ENCODE measurements around the gene LTB4R2. TPM values are rescaled to one million over a fixed set of nuclear protein-coding genes. Genes with fewer than 3 reads are reported as not detected.

Gene LTB4R2
- total RNA-seq, 6 experiments from 2014 or later = 1.8 to 5.8 (median 3.5) TPM

GRCh38 chr14:24332268-24332993 lies 22.5 kb downstream of the LTB4R2 start:
- H3K27me3 ChIP-seq = no peaks in the 10 kb centered on the region
- no peaks in the 10 kb centered on the region for H3K9me3 ChIP-seq
- H3K4me3 ChIP-seq = peak overlapping the region; percentile 3 to 31 (median 21)
- DNase-seq (peak; percentile 71 to 78 (median 73)), ATAC-seq (peak; percentile 73 to 80 (median 78))
- no peak for TF ChIP-seq POLR2A (IDR thresholded peaks at IDR 0.05)
- peak; percentile 56 to 68 (median 64) for TF ChIP-seq CTCF (IDR thresholded peaks at IDR 0.05)
- H3K4me1 ChIP-seq = peaks cover 0 to 24% (median 8%) of the 10 kb centered on the region in 4 donors
- H3K36me3 ChIP-seq = no peaks in the 10 kb centered on the region
- intact Hi-C loops (cut with DNase I) = loop anchor here (5.0 kb wide), 2 partner anchors 100 to 105 kb away; no protein-coding TSS in a partner anchor
- no peak overlapping the region for H3K27ac ChIP-seq
- 3% methylated on average over 33 of the region's 56 CpGs for WGBS (ENCODE audit: insufficient coverage, low coverage, low lambda C conversion rate, missing lambda C conversion rate)

GRCh38 chr14:24334431-24335291 lies 24.7 kb downstream of the LTB4R2 start, which contains the start of gene ADCY4:
Gene ADCY4, minus strand, starts transcription at chr14:24335071. Its CDS starts 419 bp downstream, at chr14:24334652.
- Histone ChIP-seq H3K9me3 (no peaks in the 10 kb centered on the region), H3K4me3 (peak within 1 kb of the TSS; percentile 23 to 39 (median 34)), H3K27me3 (no peaks in the 10 kb centered on the region), H3K4me1 (peaks cover 0 to 30% (median 8%) of the 10 kb centered on the region in 4 donors), H3K27ac (peak within 1 kb of the TSS in 1 of 3 donors; percentile 37), H3K36me3 (no peaks in the 10 kb centered on the region)
- WGBS (ENCODE audit: insufficient coverage, low coverage, low lambda C conversion rate, missing lambda C conversion rate) = 10% methylated on average over 32 of the region's 65 CpGs
- intact Hi-C loops (cut with DNase I) = loop anchor here (5.0 kb wide), 2 partner anchors 98 to 103 kb away; no protein-coding TSS in a partner anchor
- peak in 1 of 3 donors; percentile 66 for DNase-seq
- TF ChIP-seq CTCF (IDR thresholded peaks at IDR 0.05) (no peak), POLR2A (IDR thresholded peaks at IDR 0.05) (no peak)
- ATAC-seq = peak; percentile 6 to 24 (median 16)

- no peaks in the 10 kb centered on the region for H3K27me3 ChIP-seq
- no peaks in the 10 kb centered on the region for H3K9me3 ChIP-seq
- intact Hi-C loops (cut with DNase I) = no loop called here
- H3K4me1 ChIP-seq = peaks cover 0 to 30% (median 8%) of the 10 kb centered on the region in 4 donors
- 59% methylated on average over 4 of the region's 12 CpGs for WGBS (ENCODE audit: insufficient coverage, low coverage, low lambda C conversion rate, missing lambda C conversion rate)
- TF ChIP-seq POLR2A (IDR thresholded peaks at IDR 0.05) (no peak), CTCF (IDR thresholded peaks at IDR 0.05) (no peak)
- ATAC-seq = no peak
- H3K4me3 ChIP-seq = no peak overlapping the region
- no peak overlapping the region for H3K27ac ChIP-seq
- no peak for DNase-seq
- H3K36me3 ChIP-seq = no peaks in the 10 kb centered on the region
These were observed 25.7 kb downstream of the LTB4R2 start for GRCh38 chr14:24335461-24336171.

GRCh38 chr14:24337144-24337823 lies 27.3 kb downstream of the LTB4R2 start:
- TF ChIP-seq POLR2A (IDR thresholded peaks at IDR 0.05) = no peak
- TF ChIP-seq CTCF (IDR thresholded peaks at IDR 0.05) = no peak
- H3K36me3 ChIP-seq = no peaks in the 10 kb centered on the region
- intact Hi-C loops (cut with DNase I) = no loop called here
- no peaks in the 10 kb centered on the region for H3K27me3 ChIP-seq
- H3K4me3 ChIP-seq = no peak overlapping the region
- 38% methylated on average over 2 of the region's 7 CpGs for WGBS (ENCODE audit: insufficient coverage, low coverage, low lambda C conversion rate, missing lambda C conversion rate)
- ATAC-seq (no peak), DNase-seq (no peak)
- H3K4me1 ChIP-seq = peaks cover 0 to 29% (median 8%) of the 10 kb centered on the region in 4 donors
- H3K27ac ChIP-seq = no peak overlapping the region
- H3K9me3 ChIP-seq = no peaks in the 10 kb centered on the region

Measured in right lobe of liver (tissue), 6 donors.